ENCODE results near the gene INTS7. TPM values are rescaled to one million over a fixed set of nuclear protein-coding genes. Genes with fewer than 3 reads are reported as not detected.

Gene INTS7
- total and polyA plus RNA-seq, 4 donors: 3.9 to 14.4 (median 10.2) TPM

- WGBS: 86% methylated on average over 7 of the region's 7 CpGs
- Histone ChIP-seq H3K27ac (ENCODE audit: low read depth in 1 of 2, low read length in 2 of 2) (no peak overlapping the region), H3K4me3 (ENCODE audit: low read depth in 1 of 3, low read length in 3 of 3) (no peak overlapping the region), H3K27me3 (ENCODE audit: control insufficient read depth in 4 of 4, insufficient read depth in 4 of 4, low read length in 3 of 4) (no peaks in the 10 kb centered on the region), H3K36me3 (ENCODE audit: control insufficient read depth in 4 of 4, insufficient read depth in 3 of 4, low read depth in 1 of 4, low read length in 3 of 4) (peaks cover 0 to 9% (median 6%) of the 10 kb centered on the region in 4 donors), H3K4me1 (ENCODE audit: control insufficient read depth in 4 of 4, insufficient read depth in 4 of 4, low read length in 3 of 4) (no peaks in the 10 kb centered on the region), H3K9me3 (ENCODE audit: control insufficient read depth in 4 of 4, low read length in 3 of 4) (no peaks in the 10 kb centered on the region), H3K9ac (ENCODE audit: low read depth in 1 of 2, low read length in 2 of 2) (no peak overlapping the region)
- no peak for DNase-seq (ENCODE audit: low spot score)
- TF ChIP-seq NR2F2 (IDR thresholded peaks at IDR 0.05): no peak
- TF ChIP-seq YY1 (IDR thresholded peaks at IDR 0.05): no peak
- no peak for TF ChIP-seq GABPA (IDR thresholded peaks at IDR 0.05 in 1 of 2, conservative IDR thresholded peaks at IDR 0.05 in 1 of 2)
- no peak for TF ChIP-seq CTCF (IDR thresholded peaks at IDR 0.05; ENCODE audit: low read depth, low read length, missing input control)
- TF ChIP-seq ZBTB33 (IDR thresholded peaks at IDR 0.05): no peak
- no peak for TF ChIP-seq JUND (IDR thresholded peaks at IDR 0.05)
- TF ChIP-seq SP1 (IDR thresholded peaks at IDR 0.05): no peak
- no peak for TF ChIP-seq FOXA1 (IDR thresholded peaks at IDR 0.05)
- no peak for TF ChIP-seq ATF3 (IDR thresholded peaks at IDR 0.05)
- no peak for TF ChIP-seq MAX (IDR thresholded peaks at IDR 0.05)
- no peak for TF ChIP-seq TAF1 (conservative IDR thresholded peaks at IDR 0.05)
- TF ChIP-seq HNF4G (IDR thresholded peaks at IDR 0.05): no peak
- TF ChIP-seq HNF4A (conservative IDR thresholded peaks at IDR 0.05): no peak
- no peak for TF ChIP-seq RXRA (IDR thresholded peaks at IDR 0.05)
- no peak for TF ChIP-seq REST (IDR thresholded peaks at IDR 0.05)
Observed at GRCh38 chr1:212004895-212005608, 30.3 kb downstream of the INTS7 start.

GRCh38 chr1:212002536-212002935, 32.8 kb downstream of the INTS7 start:
- 94% methylated on average over 3 of the region's 3 CpGs for WGBS
- peaks cover 0 to 8% (median 3%) of the 10 kb centered on the region in 4 donors for H3K36me3 ChIP-seq (ENCODE audit: control insufficient read depth in 4 of 4, insufficient read depth in 3 of 4, low read depth in 1 of 4, low read length in 3 of 4)
- H3K9me3 ChIP-seq (ENCODE audit: control insufficient read depth in 4 of 4, low read length in 3 of 4): no peaks in the 10 kb centered on the region
- H3K9ac ChIP-seq (ENCODE audit: low read depth in 1 of 2, low read length in 2 of 2): no peak overlapping the region
- DNase-seq (ENCODE audit: low spot score): no peak
- H3K27ac ChIP-seq (ENCODE audit: low read depth in 1 of 2, low read length in 2 of 2): no peak overlapping the region
- H3K27me3 ChIP-seq (ENCODE audit: control insufficient read depth in 4 of 4, insufficient read depth in 4 of 4, low read length in 3 of 4): no peaks in the 10 kb centered on the region
- no peak overlapping the region for H3K4me3 ChIP-seq (ENCODE audit: low read depth in 1 of 3, low read length in 3 of 3)
- H3K4me1 ChIP-seq (ENCODE audit: control insufficient read depth in 4 of 4, insufficient read depth in 4 of 4, low read length in 3 of 4): no peaks in the 10 kb centered on the region
- TF ChIP-seq SP1 (IDR thresholded peaks at IDR 0.05) (no peak), FOXA2 (IDR thresholded peaks at IDR 0.05) (no peak), NR2F2 (IDR thresholded peaks at IDR 0.05) (no peak), ATF3 (IDR thresholded peaks at IDR 0.05) (no peak), RXRA (IDR thresholded peaks at IDR 0.05) (no peak), HNF4G (IDR thresholded peaks at IDR 0.05) (no peak), FOXA1 (IDR thresholded peaks at IDR 0.05) (no peak), CTCF (IDR thresholded peaks at IDR 0.05; ENCODE audit: low read depth, low read length, missing input control) (no peak), ZBTB33 (IDR thresholded peaks at IDR 0.05) (no peak), YY1 (IDR thresholded peaks at IDR 0.05) (no peak), JUND (IDR thresholded peaks at IDR 0.05) (no peak), EGR1 (IDR thresholded peaks at IDR 0.05; ENCODE audit: low read depth in 2 of 2) (no peak), RAD21 (IDR thresholded peaks at IDR 0.05) (no peak), GABPA (IDR thresholded peaks at IDR 0.05 in 1 of 2, conservative IDR thresholded peaks at IDR 0.05 in 1 of 2) (no peak), TAF1 (conservative IDR thresholded peaks at IDR 0.05) (no peak)
